HK-2 (cell line): Measurements from ENCODE around the gene GAK.
"Not testable (repeated sequence)": the region's sequence is repeated elsewhere in the genome, so short reads cannot be mapped to it uniquely, and the experiment has no call there.

Experiments used
- DNase-seq: peaks from one replicate; pipeline ENCODE4 v3.0.0-alpha.2; 2018; ENCODE audit not compliant: unreplicated experiment

Gene GAK

DNA sequence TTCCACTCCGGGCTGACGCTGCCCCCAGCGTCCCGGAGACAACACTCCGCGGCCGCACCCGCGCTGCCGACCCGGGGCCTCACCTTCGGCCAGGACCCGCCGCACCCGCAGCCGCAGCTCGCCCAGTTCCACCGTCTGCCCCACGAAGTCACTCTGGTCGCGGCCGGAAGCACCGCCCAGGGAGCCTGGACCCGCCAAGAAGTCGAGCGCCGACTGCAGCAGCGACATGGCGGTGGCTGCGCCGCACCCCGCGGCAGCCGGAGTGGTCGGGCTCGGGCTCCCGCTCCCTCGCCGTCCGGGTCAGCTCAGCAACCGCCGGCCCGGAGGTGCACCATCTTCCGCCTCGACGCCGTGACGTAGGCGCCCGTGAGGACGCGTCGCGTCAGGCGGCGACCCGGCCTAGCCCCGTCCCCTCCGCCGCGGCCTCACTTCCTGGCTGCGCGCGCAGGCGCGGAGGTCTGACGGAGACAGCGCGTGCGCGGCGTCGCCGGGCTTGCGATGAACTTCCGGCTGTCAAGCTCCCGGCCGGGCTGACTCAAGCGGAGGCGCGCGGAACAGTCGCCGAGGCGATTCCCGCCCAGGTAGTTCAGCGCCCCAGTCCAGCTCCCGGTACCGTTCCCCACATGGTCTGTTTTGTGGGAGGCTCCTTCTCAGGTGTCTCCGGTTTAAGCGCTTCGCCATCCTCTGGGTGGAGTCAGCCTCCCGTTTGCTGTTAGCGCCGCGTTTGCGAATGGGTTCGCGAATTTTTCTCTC lies at the start of gene GAK, which contains the start of gene TMEM175:
Gene GAK, minus strand, starts transcription at position 357 of the 753 bp plus-strand sequence. Its CDS starts 129 bp downstream, at position 228.
Gene TMEM175, plus strand, starts transcription at position 501 of the 753 bp plus-strand sequence. CDS start 15,280 bp downstream, outside the sequence.
- DNase-seq: peak; percentile 97

DNA sequence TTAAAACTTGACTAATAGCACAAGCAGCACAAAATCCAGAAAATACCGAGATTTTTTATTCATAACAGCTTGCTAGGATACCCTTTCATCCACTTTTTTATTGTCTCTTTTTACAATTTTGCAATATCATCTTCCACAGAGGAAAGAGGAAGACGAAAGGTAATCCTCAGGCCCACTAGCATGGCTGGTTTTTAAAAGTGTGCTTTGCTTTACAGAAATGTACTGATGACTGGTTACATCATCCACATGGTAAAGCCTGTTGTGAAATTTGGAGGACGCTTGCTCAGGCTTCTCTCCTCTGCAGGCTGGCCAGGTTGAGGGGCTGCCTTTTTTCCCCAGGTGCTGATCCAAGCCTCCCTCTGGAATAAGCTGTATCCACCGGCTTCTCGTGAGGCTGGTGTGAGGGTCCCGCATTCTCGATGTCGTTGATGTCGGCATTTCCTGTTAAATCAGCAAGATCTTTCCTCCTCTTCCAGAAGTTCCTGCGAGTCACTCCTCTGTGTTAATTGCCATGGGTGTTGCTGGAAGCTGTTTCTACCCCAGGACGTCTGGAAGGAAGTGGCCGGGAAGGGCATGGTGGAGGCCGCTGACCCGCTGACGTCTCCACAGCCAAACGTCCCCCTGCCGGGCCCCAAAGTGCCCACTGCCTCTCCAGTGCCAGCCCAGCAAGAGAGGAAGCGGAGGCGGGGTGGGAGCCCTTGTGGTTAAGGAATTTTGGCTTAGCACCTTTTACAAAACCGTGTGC lies 47.0 kb upstream of the GAK start:
- DNase-seq: no peak

DNA sequence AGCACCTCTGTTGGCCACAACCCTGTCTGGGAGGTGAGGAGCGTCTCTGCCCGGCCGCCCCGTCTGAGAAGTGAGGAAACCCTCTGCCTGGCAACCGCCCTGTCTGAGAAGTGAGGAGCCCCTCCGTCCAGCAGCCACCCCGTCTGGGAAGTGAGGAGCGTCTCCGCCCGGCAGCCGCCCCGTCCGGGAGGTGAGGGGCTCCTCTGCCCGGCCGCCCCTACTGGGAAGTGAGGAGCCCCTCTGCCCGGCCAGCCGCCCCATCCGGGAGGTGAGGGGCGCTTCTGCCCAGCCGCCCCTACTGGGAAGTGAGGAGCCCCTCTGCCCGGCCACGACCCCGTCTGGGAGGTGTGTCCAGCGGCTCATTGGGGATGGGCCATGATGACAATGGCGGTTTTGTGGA lies 43.9 kb upstream of the GAK start:
- DNase-seq: not testable (repeated sequence)

DNA sequence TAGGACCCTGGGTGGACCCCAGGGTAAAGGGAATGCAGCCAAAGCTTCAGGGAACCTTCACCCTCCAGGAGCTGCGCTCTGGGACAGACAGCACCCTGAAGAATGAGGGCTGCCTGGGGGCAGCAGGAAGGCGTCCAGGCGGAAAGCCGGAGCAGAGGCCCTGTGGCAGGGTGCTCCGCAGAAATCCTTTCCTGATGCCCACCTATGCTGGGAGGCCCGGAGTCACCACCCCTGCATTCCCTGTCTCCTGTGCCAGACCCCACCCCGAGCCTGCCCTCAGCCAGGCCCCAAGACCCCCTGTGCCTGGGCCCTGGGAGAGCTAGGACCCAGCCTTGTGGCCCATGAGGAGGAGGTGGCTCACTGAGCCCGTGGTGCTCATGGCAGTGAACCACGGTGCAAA lies 42.6 kb upstream of the GAK start:
- DNase-seq: no peak

DNA sequence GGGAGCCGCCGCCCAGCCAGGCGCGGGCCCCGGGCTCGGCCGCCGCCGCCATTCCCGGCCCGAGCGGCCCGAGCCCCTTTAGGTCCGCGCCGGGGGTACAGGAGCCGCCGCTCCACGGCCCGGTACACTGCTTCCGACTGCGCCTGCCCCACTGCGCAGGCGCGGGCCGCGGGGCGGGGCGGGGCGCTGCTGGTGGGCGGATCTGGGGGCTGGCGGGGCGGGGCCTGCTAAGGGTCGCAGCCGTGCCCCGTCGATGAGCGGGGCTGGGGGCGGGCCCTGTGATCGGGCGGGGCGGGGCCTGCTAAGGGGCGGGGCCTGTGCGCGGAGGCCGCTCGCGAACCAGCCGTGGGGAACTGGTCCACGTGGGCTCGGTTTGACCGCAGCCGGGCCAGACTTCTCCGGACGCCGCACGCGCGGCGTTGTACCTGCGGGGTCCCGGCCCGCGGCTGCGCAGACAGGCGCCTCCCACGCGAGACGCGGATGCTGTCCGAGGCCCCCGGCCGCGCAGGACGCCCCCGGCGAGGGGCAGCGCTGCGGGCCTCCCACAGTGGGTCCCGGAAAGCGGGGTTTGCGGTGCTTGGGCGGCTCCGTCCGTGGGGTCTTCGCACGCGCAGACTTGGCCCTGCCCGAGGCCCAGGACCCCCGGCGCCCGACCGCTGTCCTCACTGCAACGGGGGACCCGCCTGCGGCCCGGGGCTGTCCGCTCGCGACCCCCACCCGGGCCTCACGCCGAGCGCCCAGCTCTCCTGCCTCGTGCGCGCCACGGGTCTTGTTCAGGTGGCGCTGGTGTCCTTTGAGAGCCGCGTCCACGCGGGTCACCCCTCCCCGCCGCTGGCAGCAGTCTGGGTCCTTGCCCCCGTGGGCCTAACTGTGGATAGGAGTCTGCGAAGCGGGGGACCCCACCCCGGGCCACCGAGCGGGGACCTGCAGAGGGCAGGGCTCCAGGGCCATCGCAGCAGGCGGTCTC lies 41.6 kb upstream of the GAK start, which contains the start of gene DGKQ:
Gene DGKQ, minus strand, starts transcription at position 139 of the 967 bp plus-strand sequence. Its CDS starts 87 bp downstream, at position 52.
- DNase-seq: peak; percentile 91

DNA sequence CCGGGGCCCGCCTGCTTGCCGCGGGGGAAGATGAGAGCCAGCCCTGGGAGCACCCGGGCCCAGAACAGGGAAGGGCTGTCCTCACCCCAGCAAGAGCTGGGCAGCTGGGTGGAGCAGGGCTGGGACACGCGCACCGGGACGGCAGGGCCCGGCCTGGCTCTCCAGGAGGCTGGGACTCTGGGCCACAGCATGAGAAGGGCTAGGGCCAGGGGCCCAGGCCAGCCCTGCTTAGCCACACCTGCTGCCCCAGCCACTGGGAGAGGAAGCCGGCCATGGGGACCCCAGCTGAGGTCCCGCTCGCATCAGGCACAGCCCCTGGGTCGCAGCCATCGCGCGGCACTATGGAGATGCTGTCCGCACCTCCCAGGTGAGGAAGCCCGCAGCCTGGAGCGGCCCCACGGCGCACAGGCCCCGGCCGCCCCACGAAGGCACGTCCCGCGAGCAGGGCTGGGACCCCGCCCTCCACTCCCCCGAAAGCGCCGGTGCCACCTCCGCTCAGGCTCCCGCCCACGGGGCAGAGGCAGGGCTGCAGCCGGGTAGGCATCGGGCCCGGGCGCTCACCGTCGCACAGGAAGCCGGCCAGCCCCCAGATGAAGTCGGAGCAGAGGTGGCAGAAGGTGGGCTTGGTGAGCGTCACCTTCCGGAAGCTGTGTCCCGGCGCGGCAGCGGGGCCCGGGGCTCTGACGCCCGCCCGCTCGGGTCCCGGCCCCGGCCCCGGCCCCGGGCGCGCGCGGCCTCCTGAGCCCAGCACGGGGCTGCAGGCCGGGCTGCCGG lies 40.7 kb upstream of the GAK start:
- DNase-seq: peak; percentile 57

DNA sequence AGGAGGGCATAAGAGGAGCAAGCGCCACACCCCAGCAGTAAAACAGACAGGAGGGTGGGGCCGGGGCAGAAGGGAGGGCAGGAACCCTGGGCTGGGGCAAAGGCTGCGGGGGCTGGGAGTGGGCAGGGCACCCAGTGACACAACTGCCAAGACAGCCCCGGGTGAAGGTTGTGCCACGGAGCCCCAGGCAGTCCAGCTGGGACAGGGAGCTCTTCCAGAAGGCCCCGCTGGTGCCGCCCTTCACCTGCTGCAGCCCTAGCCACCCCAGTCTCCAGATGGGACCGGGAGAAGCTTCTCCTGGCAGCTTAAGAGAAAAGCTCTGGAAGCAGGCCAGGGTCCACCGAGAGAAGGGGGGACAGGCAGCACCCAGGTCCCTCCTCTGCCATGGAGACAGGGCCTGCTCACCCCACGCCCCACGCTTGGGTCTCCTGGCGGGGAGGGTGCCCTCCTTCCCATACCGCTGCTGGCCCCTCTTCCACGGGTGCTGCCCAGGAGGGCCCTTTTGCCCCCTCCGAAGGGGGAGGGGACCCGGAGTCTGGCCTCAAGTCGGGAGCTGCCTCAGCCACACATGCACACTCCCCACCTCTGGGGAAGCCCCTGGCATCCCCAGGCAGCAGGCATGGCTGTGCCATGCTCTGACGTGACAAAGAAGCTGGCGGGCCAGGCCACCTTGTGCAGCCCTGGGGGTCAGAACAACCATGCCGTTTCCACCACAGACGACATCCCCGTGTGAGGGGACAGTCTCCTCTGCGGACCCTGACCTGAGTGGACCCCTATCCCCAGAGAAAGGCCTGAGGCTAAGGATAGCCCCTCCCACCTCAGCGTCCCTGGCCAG lies 39.8 kb upstream of the GAK start:
- no peak for DNase-seq

DNA sequence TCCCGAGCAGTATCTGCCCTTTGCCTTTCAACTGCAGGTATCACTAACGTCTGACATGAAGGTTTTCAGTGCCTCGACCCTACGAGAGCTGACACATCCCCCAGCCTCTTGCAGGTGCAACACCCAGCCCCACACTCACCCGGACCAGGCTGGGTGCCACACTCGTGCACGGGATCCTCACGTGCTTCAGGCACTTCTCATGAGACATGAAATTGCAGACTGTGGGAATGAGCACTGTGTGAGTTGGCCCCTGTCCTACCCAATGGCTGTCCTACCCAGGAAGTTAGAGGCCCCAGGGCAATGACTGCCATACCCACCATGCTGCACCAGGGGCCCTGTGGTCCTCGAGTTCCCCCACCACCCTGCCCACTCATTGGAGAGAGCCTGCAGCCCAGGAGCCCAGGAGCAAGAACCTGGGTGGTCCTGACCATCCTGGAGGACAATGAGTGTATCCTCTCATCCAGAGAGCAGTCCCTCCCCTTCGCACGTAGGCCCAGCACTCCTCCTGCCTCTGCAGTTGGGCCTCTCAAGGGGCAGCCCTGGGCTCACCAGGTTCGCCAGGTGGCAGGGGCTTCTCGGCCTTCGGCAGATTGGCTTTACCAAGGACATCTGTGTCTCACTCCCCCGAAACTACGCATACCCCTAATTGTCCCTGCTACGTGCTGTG lies 38.9 kb upstream of the GAK start:
- no peak for DNase-seq

DNA sequence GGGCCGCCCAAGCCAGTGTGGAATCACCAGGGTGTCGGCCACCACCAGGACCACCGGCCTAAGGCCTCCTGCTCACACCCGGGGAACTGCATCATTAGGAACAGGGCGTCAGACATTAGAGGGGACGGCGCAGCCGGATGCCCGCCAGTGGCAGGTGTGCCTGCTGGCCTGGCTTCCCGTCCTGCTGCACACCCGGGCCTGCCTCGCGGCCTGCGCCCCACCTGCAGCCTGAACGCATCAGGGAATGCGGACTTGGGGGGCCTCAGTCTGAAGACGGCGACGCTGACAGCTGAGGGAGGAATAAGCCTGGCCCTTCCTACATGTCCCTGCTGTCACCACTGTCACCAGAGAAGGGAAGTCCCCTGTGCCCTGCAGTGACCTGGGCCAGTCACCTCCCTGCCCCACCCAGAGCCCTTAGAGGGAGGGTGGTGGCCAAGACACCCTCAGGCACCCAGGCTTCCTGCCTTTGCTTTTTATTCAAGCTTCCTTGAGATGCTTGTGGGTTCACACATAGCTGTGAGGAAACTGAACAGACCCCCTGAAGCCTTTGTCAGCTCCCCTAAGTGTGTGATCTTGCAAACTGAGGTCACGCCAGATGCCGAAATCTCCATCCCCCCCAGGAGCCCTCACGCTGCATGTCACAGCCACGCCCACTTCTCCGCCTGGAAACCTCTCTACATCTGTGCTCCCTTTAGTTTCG lies 38.1 kb upstream of the GAK start:
- DNase-seq: no peak

DNA sequence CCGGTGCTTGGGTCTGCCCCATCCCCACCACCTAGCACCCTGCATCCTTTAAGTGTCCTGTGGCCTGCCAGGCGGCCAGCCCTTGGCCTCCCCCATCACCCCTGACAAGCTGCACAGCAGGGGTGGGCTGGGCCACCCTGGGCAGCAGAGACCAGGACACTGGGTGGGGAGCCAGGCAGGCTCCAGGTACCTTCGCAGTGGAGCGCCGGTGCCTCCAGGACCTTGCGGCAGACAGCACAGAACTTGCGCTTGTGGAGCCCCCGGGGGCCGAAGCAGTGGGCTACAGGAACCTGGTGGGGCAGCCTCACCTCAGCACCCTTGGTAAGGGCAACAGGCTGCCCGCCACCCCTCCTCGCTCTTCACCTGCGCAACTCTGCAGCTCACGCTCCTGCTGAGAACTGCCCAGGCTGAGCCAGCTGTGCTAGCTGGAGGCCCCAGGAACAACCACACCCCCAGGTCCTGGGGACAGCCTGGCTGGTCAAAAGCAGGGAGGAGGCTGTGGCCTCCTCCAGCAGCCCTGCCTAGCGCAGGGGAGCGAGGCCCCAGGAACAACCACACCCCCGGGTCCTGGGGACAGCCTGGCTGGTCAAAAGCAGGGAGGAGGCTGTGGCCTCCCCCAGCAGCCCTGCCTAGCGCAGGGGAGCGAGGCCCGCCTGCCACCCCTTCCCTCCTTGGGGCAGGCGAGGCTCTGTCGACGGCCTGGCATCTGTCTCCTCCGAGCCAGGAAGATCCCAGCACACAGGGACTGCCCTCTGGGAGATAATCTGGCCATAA lies 36.7 kb upstream of the GAK start:
- no peak for DNase-seq

DNA sequence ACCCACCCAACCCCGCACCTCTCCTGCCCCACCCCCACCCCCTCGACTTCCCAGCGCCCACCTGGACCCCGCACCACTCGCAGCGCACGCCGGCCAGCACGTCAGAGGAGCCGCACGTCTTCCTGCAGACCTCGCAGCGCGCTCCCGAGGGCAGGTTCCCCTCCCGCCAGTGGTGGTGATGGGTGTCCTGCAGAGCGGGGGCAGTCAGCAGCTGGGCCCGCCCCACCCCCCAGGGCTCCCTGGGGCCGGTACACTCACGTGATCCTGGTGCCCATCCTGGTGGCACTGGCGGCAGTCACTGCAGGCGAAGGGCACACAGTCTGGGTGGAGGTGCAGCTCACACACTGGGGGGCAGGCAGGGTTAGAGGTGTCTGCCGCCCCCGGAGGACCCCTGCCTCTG lies 36.1 kb upstream of the GAK start:
- no peak for DNase-seq

DNA sequence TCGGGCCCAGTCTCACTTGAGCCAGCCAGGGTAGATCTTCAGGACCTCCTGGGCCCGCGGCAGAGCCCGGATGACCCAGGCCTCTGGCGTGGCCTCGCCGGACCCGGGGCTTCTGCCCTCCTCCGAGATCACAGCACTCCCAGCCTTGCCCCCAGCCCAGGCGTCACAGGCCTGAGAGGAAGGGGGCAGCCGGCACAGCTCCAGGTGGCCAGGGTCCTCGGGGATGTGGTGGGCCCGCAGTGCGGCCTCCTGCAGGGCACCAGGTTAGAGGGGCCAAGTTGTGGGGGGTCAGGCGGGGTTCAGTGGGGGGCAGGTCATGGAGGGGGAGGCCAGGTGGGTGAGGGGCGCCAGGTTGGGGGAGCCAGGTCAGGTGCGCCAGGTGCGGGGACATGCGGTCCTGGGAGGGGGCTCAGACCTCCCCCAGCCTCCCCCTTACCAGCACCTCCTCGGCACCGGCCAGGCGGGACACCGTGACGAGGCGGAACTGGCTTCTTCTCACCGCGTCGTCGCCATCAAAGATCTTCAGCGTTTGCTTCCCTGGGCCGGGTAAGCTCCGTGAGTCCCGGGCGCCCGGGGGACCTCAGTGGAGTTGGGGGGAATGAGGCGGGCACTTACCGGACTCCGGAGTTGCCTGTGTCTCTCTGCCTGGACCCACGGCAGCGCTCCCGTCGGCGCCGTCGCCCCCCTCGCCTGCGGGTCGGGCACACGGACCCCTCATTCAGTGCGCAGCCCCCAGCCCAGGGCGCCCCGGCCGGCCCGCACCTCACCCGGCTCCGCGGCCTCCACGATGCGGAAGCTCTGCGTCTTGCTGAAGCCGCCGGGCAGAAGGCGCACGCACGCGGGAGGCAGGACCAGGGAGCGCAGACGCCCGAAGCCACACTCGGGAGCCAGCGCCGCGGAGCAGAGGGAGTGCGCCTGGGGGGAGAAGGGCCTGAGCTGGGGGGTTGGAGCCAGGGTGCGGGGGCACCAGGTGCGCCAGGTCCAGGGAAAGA lies 35.3 kb upstream of the GAK start:
- no peak for DNase-seq

DNA sequence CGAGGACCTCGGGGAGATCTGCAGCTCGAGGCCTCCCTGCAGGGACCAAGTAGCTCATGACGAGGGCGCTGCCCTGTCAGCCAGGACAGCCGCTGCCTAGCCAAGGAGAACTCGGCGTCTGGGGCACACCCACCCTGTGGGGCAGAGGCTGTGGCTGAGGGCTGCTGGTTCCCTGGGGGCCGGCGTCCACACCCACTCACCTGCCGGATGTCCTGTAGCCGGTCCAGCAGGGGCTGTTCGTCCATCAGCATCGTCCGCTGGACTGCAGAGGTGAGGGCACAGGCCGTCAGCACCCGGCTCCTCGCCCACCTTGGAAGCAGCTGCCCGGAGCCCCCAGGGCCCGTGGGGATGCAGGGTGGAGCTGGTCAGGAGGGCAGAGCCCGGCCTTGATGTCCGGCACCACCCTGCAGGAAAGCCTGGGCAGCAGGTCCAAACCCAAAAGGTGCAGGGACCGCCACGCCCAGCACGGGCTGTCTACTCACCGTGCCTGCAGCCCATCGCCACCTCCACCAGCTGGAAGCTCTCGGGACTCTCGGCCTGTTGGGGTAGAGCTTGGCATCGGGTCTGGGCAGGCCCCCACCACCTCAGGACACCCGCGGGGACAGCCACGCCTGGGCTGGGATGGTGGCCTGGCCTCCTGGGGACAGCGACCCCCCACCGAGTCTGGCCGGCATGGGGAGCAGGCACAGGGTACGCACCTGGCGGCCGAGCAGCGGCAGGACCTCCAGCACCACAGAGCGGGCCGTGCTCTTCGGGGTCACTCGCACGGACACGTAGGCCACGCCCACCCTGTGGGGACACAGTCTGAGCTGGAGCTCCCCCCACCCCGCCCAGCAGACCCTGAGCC lies 34.4 kb upstream of the GAK start:
- no peak for DNase-seq

DNA sequence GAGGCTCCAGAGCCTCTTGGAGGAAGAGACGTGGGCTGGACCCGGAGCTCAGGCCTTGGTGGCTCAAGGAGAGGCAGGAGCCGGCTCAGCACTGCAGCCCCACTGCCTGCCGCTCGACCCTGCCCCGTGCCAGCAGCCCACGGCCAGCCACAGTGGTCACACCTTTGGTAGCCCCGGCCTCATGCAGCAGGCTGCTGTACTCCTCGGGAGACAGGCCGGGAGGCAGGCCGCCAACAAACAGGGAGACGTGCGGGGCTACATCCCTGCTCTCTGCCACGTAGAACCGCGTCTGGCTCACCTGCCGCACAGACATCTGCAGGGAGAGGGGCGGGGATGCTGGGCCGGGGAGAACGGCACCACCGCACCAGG lies 33.6 kb upstream of the GAK start:
- no peak for DNase-seq

DNA sequence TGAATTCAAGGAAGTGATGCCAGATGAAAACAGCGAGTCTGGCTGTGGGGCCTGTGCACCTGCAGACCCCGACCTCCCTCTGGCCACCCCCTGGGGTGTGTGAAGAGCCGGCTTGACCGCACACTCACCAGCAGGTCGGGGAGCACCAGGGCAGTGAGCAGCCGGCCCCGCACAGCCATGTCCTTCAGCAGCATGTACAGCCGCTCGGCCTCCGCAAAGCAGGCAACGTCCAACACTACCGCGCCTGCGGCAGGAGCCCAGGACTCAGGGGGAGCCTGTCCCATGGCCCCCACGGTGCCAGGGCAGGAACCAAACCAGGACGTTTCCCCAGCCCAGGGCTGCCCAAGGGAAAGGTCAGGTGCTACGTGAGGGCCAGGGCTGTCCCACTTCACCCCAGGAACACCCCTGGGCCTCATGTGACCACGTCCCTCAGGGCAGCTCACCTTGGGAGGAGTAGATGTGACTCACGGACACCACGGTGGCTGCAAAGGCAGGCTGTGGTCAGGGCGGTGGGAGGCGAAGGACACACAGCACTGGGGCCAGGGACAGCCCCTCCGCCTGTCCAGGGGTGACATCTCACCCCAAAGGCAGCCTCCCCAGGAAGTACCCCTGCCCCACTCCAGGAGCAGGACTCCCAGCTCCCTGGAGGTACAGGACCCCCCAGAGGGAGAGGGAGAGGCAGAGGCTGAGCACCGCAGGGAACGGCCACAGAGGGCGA lies 33.1 kb upstream of the GAK start:
- DNase-seq: no peak
